ENCODE results near the gene GCK.

DNA sequence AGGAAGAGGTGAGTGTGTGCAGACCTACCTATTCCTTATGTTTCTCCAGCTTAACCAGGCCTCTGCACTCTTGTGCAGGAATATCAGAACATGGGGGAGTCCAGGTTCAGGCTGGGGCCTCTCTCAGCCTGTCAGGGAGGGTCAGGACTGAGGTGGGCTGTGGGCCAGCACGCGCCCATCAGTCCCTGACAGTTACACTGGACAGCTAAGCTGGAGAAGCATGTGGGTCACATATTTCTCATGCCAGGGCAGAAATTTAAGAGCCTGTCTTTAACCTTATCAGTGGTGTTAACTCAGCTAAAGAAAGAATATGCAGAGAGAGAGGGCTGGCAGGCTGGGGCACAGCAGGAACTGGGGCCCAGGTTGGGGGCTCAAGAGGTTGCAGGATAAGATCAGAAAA lies 57.2 kb downstream of the GCK start:
- TF ChIP-seq EP300 (IDR thresholded peaks at IDR 0.05; ENCODE audit: borderline replicate concordance in 1 of 2, low read depth in 1 of 2, low read length in 1 of 2) = no peak
- TF ChIP-seq CTCF (IDR thresholded peaks at IDR 0.05) = no peak
- TF ChIP-seq RAD21 (IDR thresholded peaks at IDR 0.05; ENCODE audit: low read length) = no peak
- no peak for TF ChIP-seq TAF1 (IDR thresholded peaks at IDR 0.05; ENCODE audit: borderline replicate concordance, low read depth, low read length)
- no peak for TF ChIP-seq ZBTB33 (IDR thresholded peaks at IDR 0.05; ENCODE audit: borderline replicate concordance, low read depth)
- no peak for TF ChIP-seq SMC3 (IDR thresholded peaks at IDR 0.05; ENCODE audit: low read depth, low read length)
- no peak for TF ChIP-seq POLR2AphosphoS5 (IDR thresholded peaks at IDR 0.05; ENCODE audit: low read depth, low read length)
- TF ChIP-seq TCF12 (IDR thresholded peaks at IDR 0.05) = peak; percentile 77
- no peak for TF ChIP-seq RFX5 (IDR thresholded peaks at IDR 0.05; ENCODE audit: low read length)

Data from SK-N-SH (cell line).